ENCODE measurements around the gene SDHAF3.

The SDHAF3 gene

GRCh38 chr7:97224316-97224715 is 106.8 kb downstream of the SDHAF3 start:
- no peak for DNase-seq

- DNase-seq: no peak
Measured at GRCh38 chr7:97226541-97226940, 109.0 kb downstream of the SDHAF3 start.

Data from activated CD4-positive, alpha-beta T cell treated with anti-CD3 and anti-CD28 coated beads, Interleukin-2, amount 50 U/mL, for 4 hours (primary cell).